PC-3 (cell line): Measurements from ENCODE around the gene ZNF254. TPM values are rescaled to one million over a fixed set of nuclear protein-coding genes. Genes with fewer than 3 reads are reported as not detected.
A peak's percentile ranks its signal among the peaks of the same experiment; 100 is the strongest.

ENCODE experiments used
- ATAC-seq: fragments of 200-7000 bp; cut with Tn5 transposase; 2 replicates; pipeline ENCODE4 v1.9.1; 2020; ENCODE audit warnings: mild to moderate bottlenecking, moderate library complexity
- BruUV-seq: library from RNA; stranded (reverse); fragments of 400-500 nt; replicated peaks from 2 replicates; lab custom pipeline; 2021; lab: Mats Ljungman, UMichigan
- CTCF ChIA-PET: fragments of 300-600 bp; sonication (Branson Sonifier 250); formaldehyde crosslinking; loops from one replicate; lab custom pipeline; 2022; ENCODE audit warnings: antibody characterized with exemption; lab: Charles Lee
- POLR2A ChIA-PET: fragments of 300-600 bp; sonication (Branson Sonifier 250); formaldehyde crosslinking; loops from one replicate; lab custom pipeline; 2022; ENCODE audit warnings: antibody characterized with exemption; ENCODE audit not compliant: unreplicated experiment; lab: Charles Lee
- DNase-seq: peaks from one replicate; pipeline ENCODE4 v3.0.0-alpha.2; 2015
- H2AFZ ChIP-seq: fragments of 300-600 bp; sonication (generic); 2 replicates; pipeline ENCODE4 v1.6.0; 2016; ENCODE audit warnings: antibody characterized with exemption, low read length
- H3F3A ChIP-seq: fragments of 300-600 bp; sonication (generic); one replicate; pipeline ENCODE4 v1.6.0; 2017; ENCODE audit warnings: antibody characterized with exemption, low read length, control low read depth, mild to moderate bottlenecking; ENCODE audit not compliant: unreplicated experiment
- H3K27ac ChIP-seq: fragments of 300-600 bp; sonication (generic); 2 replicates; pipeline ENCODE4 v1.5.1; 2016; ENCODE audit warnings: mild to moderate bottlenecking, low read length
- H3K27me3 ChIP-seq: fragments of 300-600 bp; sonication (generic); 2 replicates; pipeline ENCODE4 v1.6.1; 2016; ENCODE audit warnings: low read length, mixed read lengths
- H3K36me3 ChIP-seq: fragments of 300-600 bp; sonication (generic); 2 replicates; pipeline ENCODE4 v1.6.1; 2016; ENCODE audit warnings: low read depth, mixed run types, low read length, mixed read lengths
- H3K4me1 ChIP-seq: fragments of 300-600 bp; sonication (generic); 2 replicates; pipeline ENCODE4 v1.5.1; 2016; ENCODE audit warnings: low read length; ENCODE audit not compliant: insufficient read depth
- H3K4me2 ChIP-seq: fragments of 300-600 bp; sonication (generic); 2 replicates; pipeline ENCODE4 v1.6.0; 2016; ENCODE audit warnings: low read length
- H3K4me3 ChIP-seq: fragments of 300-600 bp; sonication (generic); 2 replicates; pipeline ENCODE4 v1.5.1; 2016; ENCODE audit warnings: mild to moderate bottlenecking, low read length, mixed read lengths
- H3K79me2 ChIP-seq: fragments of 300-600 bp; sonication (generic); 2 replicates; pipeline ENCODE4 v1.6.1; 2017; ENCODE audit warnings: low read length, mixed read lengths
- H3K9ac ChIP-seq: fragments of 300-600 bp; sonication (generic); 2 replicates; pipeline ENCODE4 v1.6.0; 2016; ENCODE audit warnings: mild to moderate bottlenecking, low read length
- H3K9me2 ChIP-seq: fragments of 300-600 bp; sonication (generic); replicated peaks from 2 replicates; pipeline ENCODE4 v1.6.1; 2016; ENCODE audit warnings: mixed run types, low read length, mixed read lengths
- H3K9me3 ChIP-seq: fragments of 300-600 bp; sonication (generic); 2 replicates; pipeline ENCODE4 v1.6.1; 2016; ENCODE audit warnings: low read length, mixed read lengths
- H4K20me1 ChIP-seq: fragments of 300-600 bp; sonication (generic); 2 replicates; pipeline ENCODE4 v1.6.1; 2016; ENCODE audit warnings: low read length, mixed read lengths
- CTCF ChIP-seq: fragments of 300-600 bp; sonication (generic); conservative IDR thresholded peaks from 2 replicates; pipeline ENCODE4 v1.5.1; 2017; ENCODE audit warnings: antibody characterized with exemption, low read depth, mild to moderate bottlenecking, low read length
- EZH2 ChIP-seq: fragments of 300-600 bp; sonication (generic); IDR thresholded peaks from one replicate; pipeline ENCODE4 v1.6.1; 2017; ENCODE audit warnings: antibody characterized with exemption, mild to moderate bottlenecking, low read length; ENCODE audit not compliant: unreplicated experiment
- EZH2phosphoT487 ChIP-seq: fragments of 300-600 bp; sonication (generic); IDR thresholded peaks from 2 replicates; pipeline ENCODE4 v1.6.1; 2018; ENCODE audit warnings: mild to moderate bottlenecking, antibody characterized with exemption, low read length, borderline replicate concordance
- intact Hi-C: fragments of 100-400 bp; cut with micrococcal nuclease; formaldehyde crosslinking; loops from 2 replicates; pipeline ENCODE4 v1.9.0; 2023
- total RNA-seq: library from RNA; depleted of rRNA; stranded (reverse); fragments of >200 nt; gene quantifications from 2 replicates; pipeline ENCODE4 v1.2.3, GENCODE V29; 2014

Gene ZNF254
- total RNA-seq, 1 experiment from 2014 or later = 9.3 TPM

GRCh38 chr19:24071078-24071477 is 15.9 kb upstream of the ZNF254 start:
- no TSS peak for BruUV-seq
- ATAC-seq (no peak), DNase-seq (no peak)
- CTCF ChIA-PET = no interaction called here
- Histone ChIP-seq H3K27ac (no peak overlapping the region), H3K36me3 (peaks cover 49% of the 10 kb centered on the region), H3F3A (no peaks in the 10 kb centered on the region), H3K4me2 (no peak overlapping the region), H3K4me1 (no peaks in the 10 kb centered on the region), H3K27me3 (no peaks in the 10 kb centered on the region), H3K4me3 (no peak overlapping the region), H3K79me2 (no peaks in the 10 kb centered on the region), H3K9me3 (no peaks in the 10 kb centered on the region), H3K9ac (no peak overlapping the region), H3K9me2 (no peaks in the 10 kb centered on the region), H4K20me1 (no peaks in the 10 kb centered on the region), H2AFZ (no peak overlapping the region)
- intact Hi-C loops = no loop called here
- TF ChIP-seq CTCF (no peak), EZH2 (no peak), EZH2phosphoT487 (no peak)
- POLR2A ChIA-PET = no interaction called here

DNA sequence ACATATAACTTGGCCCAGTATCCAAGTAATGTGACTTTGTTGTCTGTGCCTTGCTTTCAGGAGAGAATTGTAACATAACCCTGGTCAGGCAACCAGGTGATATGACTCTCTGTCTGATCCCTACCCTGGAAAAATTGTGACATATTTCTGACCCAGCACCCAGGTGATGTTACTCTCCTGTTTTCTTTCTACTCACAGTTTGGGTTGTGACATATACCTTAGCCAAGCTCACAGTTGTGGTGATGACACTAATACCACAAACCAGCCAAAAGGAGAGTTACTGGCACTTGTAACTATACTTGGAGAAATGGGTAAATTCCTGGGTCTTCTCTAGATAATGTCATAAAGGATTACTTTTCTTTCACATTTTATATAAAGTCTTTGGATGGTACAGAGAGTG is 14.3 kb upstream of the ZNF254 start:
- Histone ChIP-seq H3K27ac (no peak overlapping the region), H3K9me2 (no peaks in the 10 kb centered on the region), H3F3A (no peaks in the 10 kb centered on the region), H3K36me3 (peaks cover 51% of the 10 kb centered on the region), H2AFZ (no peak overlapping the region), H3K9me3 (no peaks in the 10 kb centered on the region), H3K4me1 (no peaks in the 10 kb centered on the region), H3K4me2 (no peak overlapping the region), H3K79me2 (no peaks in the 10 kb centered on the region), H3K27me3 (no peaks in the 10 kb centered on the region), H3K4me3 (no peak overlapping the region), H4K20me1 (no peaks in the 10 kb centered on the region), H3K9ac (no peak overlapping the region)
- BruUV-seq = no TSS peak
- DNase-seq = no peak
- ChIA-PET POLR2A (no interaction called here), CTCF (no interaction called here)
- no peak for ATAC-seq
- TF ChIP-seq EZH2phosphoT487 = no peak
- intact Hi-C loops = no loop called here

DNA sequence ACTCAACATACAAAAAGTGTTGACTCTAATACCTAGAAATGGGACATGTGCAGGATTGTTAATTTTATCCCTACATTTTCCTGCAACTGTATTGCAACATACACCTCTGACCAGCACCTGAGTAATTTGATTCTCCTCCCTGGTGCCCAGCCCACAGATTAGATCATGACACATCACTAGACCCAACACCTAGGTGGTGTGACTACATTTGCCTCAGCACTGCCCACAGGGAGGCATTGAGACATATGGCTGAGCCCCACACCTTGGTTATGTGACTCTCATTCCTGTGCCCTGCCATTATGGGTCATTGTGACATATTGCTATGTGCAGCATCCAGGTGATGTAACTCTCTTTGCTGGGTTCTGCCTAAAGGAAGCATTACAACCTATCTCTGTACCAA is 13.2 kb upstream of the ZNF254 start:
- peak; percentile 34 for ATAC-seq

More for the DNA sequence above, 13.2 kb upstream of the ZNF254 start:
- Histone ChIP-seq H3K27me3 (no peaks in the 10 kb centered on the region), H2AFZ (no peak overlapping the region), H3K9me3 (no peaks in the 10 kb centered on the region), H3K4me2 (no peak overlapping the region), H3K27ac (peak overlapping the region; percentile 35), H4K20me1 (no peaks in the 10 kb centered on the region), H3K9ac (no peak overlapping the region), H3K4me3 (no peak overlapping the region), H3K9me2 (no peaks in the 10 kb centered on the region), H3K36me3 (peaks cover 51% of the 10 kb centered on the region), H3K4me1 (no peaks in the 10 kb centered on the region), H3F3A (no peaks in the 10 kb centered on the region), H3K79me2 (no peaks in the 10 kb centered on the region)
- DNase-seq = peak; percentile 61
- CTCF ChIA-PET = no interaction called here
- intact Hi-C loops = no loop called here
- TF ChIP-seq EZH2 (no peak), EZH2phosphoT487 (no peak), CTCF (no peak)
- POLR2A ChIA-PET = no interaction called here
- BruUV-seq = no TSS peak
